ENCODE results near the gene RNF38. TPM values are rescaled to one million over a fixed set of nuclear protein-coding genes. Genes with fewer than 3 reads are reported as not detected.

RNF38 gene
- total RNA-seq, 2 experiments from 2014 or later = 9.0 to 25.5 TPM

DNA sequence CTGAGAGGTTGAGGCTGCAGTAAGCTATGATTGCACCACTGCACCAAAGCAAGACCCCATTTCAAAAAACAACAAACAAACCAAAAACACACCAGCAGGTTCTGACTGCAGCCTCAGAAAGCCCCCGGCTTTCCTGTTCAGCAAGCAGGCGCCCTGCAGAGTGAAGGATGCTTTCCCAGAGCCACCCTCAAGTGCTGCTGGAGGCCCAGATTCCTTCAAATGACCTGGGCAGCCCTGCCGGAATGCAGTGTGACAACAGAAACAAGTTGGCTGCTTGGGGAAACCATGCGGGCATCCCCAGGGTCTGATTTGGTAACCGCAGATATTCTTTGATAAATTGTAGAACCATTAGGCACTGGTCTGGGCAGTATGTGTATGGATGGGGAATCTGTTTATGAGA is 106.2 kb downstream of the RNF38 start:
- CTCF ChIA-PET (ENCODE audit: unreplicated experiment) = no interaction called here
- Histone ChIP-seq H3K4me3 (ENCODE audit: low read depth, low read length, poor library complexity, severe bottlenecking) (no peak overlapping the region), H3K27ac (ENCODE audit: low read depth, low read length, poor library complexity, severe bottlenecking) (no peak overlapping the region), H3K36me3 (ENCODE audit: insufficient read depth, low read length) (no peaks in the 10 kb centered on the region), H3K79me2 (ENCODE audit: insufficient read depth, low read depth, low read length) (no peaks in the 10 kb centered on the region), H3K9me2 (ENCODE audit: insufficient read depth, low read length) (no peaks in the 10 kb centered on the region), H3K9me3 (ENCODE audit: low read length) (no peaks in the 10 kb centered on the region), H4K20me1 (ENCODE audit: insufficient read depth, low read length) (no peaks in the 10 kb centered on the region), H3K4me2 (ENCODE audit: low read length) (no peak overlapping the region), H2AFZ (ENCODE audit: low read length) (no peak overlapping the region), H3K4me1 (ENCODE audit: insufficient read depth, low read length, poor library complexity, severe bottlenecking) (no peaks in the 10 kb centered on the region)
- no peak for DNase-seq (ENCODE audit: low spot score)
- POLR2A ChIA-PET = no interaction called here
- TF ChIP-seq EZH2phosphoT487 (IDR thresholded peaks at IDR 0.05; ENCODE audit: borderline replicate concordance, low read depth, low read length) = no peak
- TF ChIP-seq, protein P1, sequence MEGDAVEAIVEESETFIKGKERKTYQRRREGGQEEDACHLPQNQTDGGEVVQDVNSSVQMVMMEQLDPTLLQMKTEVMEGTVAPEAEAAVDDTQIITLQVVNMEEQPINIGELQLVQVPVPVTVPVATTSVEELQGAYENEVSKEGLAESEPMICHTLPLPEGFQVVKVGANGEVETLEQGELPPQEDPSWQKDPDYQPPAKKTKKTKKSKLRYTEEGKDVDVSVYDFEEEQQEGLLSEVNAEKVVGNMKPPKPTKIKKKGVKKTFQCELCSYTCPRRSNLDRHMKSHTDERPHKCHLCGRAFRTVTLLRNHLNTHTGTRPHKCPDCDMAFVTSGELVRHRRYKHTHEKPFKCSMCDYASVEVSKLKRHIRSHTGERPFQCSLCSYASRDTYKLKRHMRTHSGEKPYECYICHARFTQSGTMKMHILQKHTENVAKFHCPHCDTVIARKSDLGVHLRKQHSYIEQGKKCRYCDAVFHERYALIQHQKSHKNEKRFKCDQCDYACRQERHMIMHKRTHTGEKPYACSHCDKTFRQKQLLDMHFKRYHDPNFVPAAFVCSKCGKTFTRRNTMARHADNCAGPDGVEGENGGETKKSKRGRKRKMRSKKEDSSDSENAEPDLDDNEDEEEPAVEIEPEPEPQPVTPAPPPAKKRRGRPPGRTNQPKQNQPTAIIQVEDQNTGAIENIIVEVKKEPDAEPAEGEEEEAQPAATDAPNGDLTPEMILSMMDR (conservative IDR thresholded peaks at IDR 0.05; ENCODE audit: low read length) = no peak
- no TSS peak for BruUV-seq (replicated peaks)
- intact Hi-C loops (cut with micrococcal nuclease; ENCODE audit: unreplicated experiment) = no loop called here

DNA sequence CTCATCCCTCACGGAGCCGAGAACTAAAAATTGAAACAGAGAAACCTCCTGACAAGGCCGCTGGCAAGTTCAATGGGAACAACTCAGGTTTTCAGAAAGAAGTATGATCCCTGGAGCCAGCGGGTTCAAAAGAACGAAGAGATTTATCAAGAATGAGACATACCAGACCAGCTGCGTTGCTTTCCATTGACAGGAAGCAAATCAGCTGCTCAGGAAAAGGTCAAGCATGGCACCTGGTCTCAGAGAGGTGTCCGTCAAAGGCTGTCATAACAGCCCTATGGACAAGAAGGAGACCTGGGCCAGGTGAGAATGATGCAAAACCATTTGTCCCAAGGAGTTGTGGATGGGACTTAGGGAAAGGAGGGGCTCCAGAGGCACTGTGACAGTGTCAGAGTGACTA is 106.9 kb downstream of the RNF38 start:
- no TSS peak for BruUV-seq (replicated peaks)

DNA sequence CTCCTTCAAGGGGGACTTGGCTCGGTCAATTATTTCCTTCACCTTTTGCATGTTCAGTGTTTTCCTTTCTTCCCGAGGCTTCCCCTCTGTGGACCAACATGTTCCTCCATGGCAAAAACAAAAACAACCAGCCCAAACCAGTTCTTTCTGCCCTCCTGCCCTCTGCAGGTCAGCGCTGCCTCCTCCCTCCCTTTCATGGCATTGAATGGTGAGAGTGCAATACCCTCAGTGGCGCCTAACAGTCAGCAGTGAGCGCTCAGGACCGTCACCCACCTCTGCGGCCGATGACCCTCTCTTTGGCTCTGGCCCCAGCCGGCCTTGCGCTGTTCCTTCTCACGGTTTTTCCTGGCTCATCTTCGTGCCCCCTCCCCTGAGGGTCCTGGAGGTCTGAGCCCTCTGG is 107.4 kb downstream of the RNF38 start:
- no peaks in the 10 kb centered on the region for H3K9me2 ChIP-seq (ENCODE audit: insufficient read depth, low read length)
- no peaks in the 10 kb centered on the region for H4K20me1 ChIP-seq (ENCODE audit: insufficient read depth, low read length)
- no peak overlapping the region for H2AFZ ChIP-seq (ENCODE audit: low read length)
- DNase-seq (ENCODE audit: low spot score) = no peak
- ChIA-PET POLR2A (interaction anchor here (0.7 kb wide), 1 partner anchor 75 kb away, joined by 3 read pairs; no protein-coding TSS in a partner anchor), CTCF (ENCODE audit: unreplicated experiment) (no interaction called here)
- H3K4me3 ChIP-seq (ENCODE audit: low read depth, low read length, poor library complexity, severe bottlenecking) = no peak overlapping the region
- H3K9me3 ChIP-seq (ENCODE audit: low read length) = no peaks in the 10 kb centered on the region
- intact Hi-C loops (cut with micrococcal nuclease; ENCODE audit: unreplicated experiment) = no loop called here
- no peaks in the 10 kb centered on the region for H3K36me3 ChIP-seq (ENCODE audit: insufficient read depth, low read length)
- no peak overlapping the region for H3K27ac ChIP-seq (ENCODE audit: low read depth, low read length, poor library complexity, severe bottlenecking)
- H3K79me2 ChIP-seq (ENCODE audit: insufficient read depth, low read depth, low read length) = no peaks in the 10 kb centered on the region
- no TSS peak for BruUV-seq (replicated peaks)
- no peak for TF ChIP-seq EZH2phosphoT487 (IDR thresholded peaks at IDR 0.05; ENCODE audit: borderline replicate concordance, low read depth, low read length)
- TF ChIP-seq, protein P1 (conservative IDR thresholded peaks at IDR 0.05; ENCODE audit: low read length) = no peak
- no peaks in the 10 kb centered on the region for H3K4me1 ChIP-seq (ENCODE audit: insufficient read depth, low read length, poor library complexity, severe bottlenecking)
- H3K4me2 ChIP-seq (ENCODE audit: low read length) = no peak overlapping the region

More for the DNA sequence above, 106.9 kb downstream of the RNF38 start:
- Histone ChIP-seq H3K4me2 (ENCODE audit: low read length) (no peak overlapping the region), H3K9me2 (ENCODE audit: insufficient read depth, low read length) (no peaks in the 10 kb centered on the region), H4K20me1 (ENCODE audit: insufficient read depth, low read length) (no peaks in the 10 kb centered on the region), H3K36me3 (ENCODE audit: insufficient read depth, low read length) (no peaks in the 10 kb centered on the region), H3K4me3 (ENCODE audit: low read depth, low read length, poor library complexity, severe bottlenecking) (no peak overlapping the region), H3K79me2 (ENCODE audit: insufficient read depth, low read depth, low read length) (no peaks in the 10 kb centered on the region), H3K9me3 (ENCODE audit: low read length) (no peaks in the 10 kb centered on the region), H3K27ac (ENCODE audit: low read depth, low read length, poor library complexity, severe bottlenecking) (no peak overlapping the region), H3K4me1 (ENCODE audit: insufficient read depth, low read length, poor library complexity, severe bottlenecking) (no peaks in the 10 kb centered on the region), H2AFZ (ENCODE audit: low read length) (no peak overlapping the region)
- ChIA-PET POLR2A (no interaction called here), CTCF (ENCODE audit: unreplicated experiment) (no interaction called here)
- intact Hi-C loops (cut with micrococcal nuclease; ENCODE audit: unreplicated experiment) = no loop called here
- no peak for DNase-seq (ENCODE audit: low spot score)
- no peak for TF ChIP-seq EZH2phosphoT487 (IDR thresholded peaks at IDR 0.05; ENCODE audit: borderline replicate concordance, low read depth, low read length)
- TF ChIP-seq, protein P1 (conservative IDR thresholded peaks at IDR 0.05; ENCODE audit: low read length) = no peak
